Epidermal melanocyte (primary cell): ENCODE measurements around the gene PAX7.
"Not testable (repeated sequence)": the region's sequence is repeated elsewhere in the genome, so short reads cannot be mapped to it uniquely, and the experiment has no call there.

Experiments
- DNase-seq: peaks from one replicate; pipeline ENCODE4 v3.0.0; 2011; ENCODE audit warnings: low spot score; ENCODE audit not compliant: insufficient read length

Gene PAX7

GRCh38 chr1:18751425-18751824 lies 120.8 kb downstream of the PAX7 start:
- DNase-seq: no peak

GRCh38 chr1:18752409-18752808 lies 121.8 kb downstream of the PAX7 start:
- DNase-seq: no peak

GRCh38 chr1:18760156-18760555 lies 129.5 kb downstream of the PAX7 start:
- DNase-seq: no peak

- no peak for DNase-seq
Measured at GRCh38 chr1:18761948-18762840, 131.5 kb downstream of the PAX7 start.

- DNase-seq: no peak
Measured at GRCh38 chr1:18764362-18764761, 133.7 kb downstream of the PAX7 start.

GRCh38 chr1:18765725-18766124 lies 135.1 kb downstream of the PAX7 start:
- no peak for DNase-seq

- DNase-seq: no peak
Measured at GRCh38 chr1:18766328-18766727, 135.7 kb downstream of the PAX7 start.

GRCh38 chr1:18767576-18767975 lies 136.9 kb downstream of the PAX7 start:
- DNase-seq: not testable (repeated sequence)

- no peak for DNase-seq
Measured at GRCh38 chr1:18768086-18768485, 137.4 kb downstream of the PAX7 start.

GRCh38 chr1:18769140-18769539 lies 138.5 kb downstream of the PAX7 start:
- DNase-seq: no peak

- DNase-seq: no peak
Measured at GRCh38 chr1:18770799-18771198, 140.2 kb downstream of the PAX7 start.

- DNase-seq: no peak
Measured at GRCh38 chr1:18773753-18774152, 143.1 kb downstream of the PAX7 start.

- DNase-seq: no peak
Measured at GRCh38 chr1:18775341-18775740, 144.7 kb downstream of the PAX7 start.

GRCh38 chr1:18776777-18777176 lies 146.1 kb downstream of the PAX7 start:
- DNase-seq: no peak

- no peak for DNase-seq
Measured at GRCh38 chr1:18778437-18778836, 147.8 kb downstream of the PAX7 start.

- no peak for DNase-seq
Measured at GRCh38 chr1:18781031-18781430, 150.4 kb downstream of the PAX7 start.

GRCh38 chr1:18783705-18784481 lies 153.2 kb downstream of the PAX7 start:
- no peak for DNase-seq

- DNase-seq: no peak
Measured at GRCh38 chr1:18784482-18784831, 153.8 kb downstream of the PAX7 start.

- DNase-seq: no peak
Measured at GRCh38 chr1:18786149-18786548, 155.5 kb downstream of the PAX7 start.

GRCh38 chr1:18787825-18788385 lies 157.3 kb downstream of the PAX7 start:
- DNase-seq: no peak

- DNase-seq: no peak
Measured at GRCh38 chr1:18789246-18789645, 158.6 kb downstream of the PAX7 start.

GRCh38 chr1:18792747-18793146 lies 162.1 kb downstream of the PAX7 start:
- DNase-seq: no peak
